K562 (cell line): Measurements from ENCODE around the gene MUC5B. TPM values are rescaled to one million over a fixed set of nuclear protein-coding genes. Genes with fewer than 3 reads are reported as not detected.

Experiments
- CBFA2T2 ChIP-seq: fragments of 450-650 bp; conservative IDR thresholded peaks from 2 replicates; pipeline ENCODE4 v1.6.1; 2017; ENCODE audit warnings: mild to moderate bottlenecking
- EHMT2 ChIP-seq: fragments of 450-650 bp; IDR thresholded peaks from 2 replicates; pipeline ENCODE4 v1.6.1; 2018; ENCODE audit warnings: antibody characterized with exemption
- KHSRP ChIP-seq: fragments of 450-650 bp; IDR thresholded peaks from 2 replicates; pipeline ENCODE4 v1.6.1; 2017
- PHB2 ChIP-seq: fragments of 450-650 bp; IDR thresholded peaks from 2 replicates; pipeline ENCODE4 v1.6.1; 2017; ENCODE audit warnings: low read depth
- TSHZ1 ChIP-seq: fragments of 250-450 bp; sonication (Bioruptor Pico); IDR thresholded peaks from 2 replicates; pipeline ENCODE4 v1.4.0; 2020; ENCODE audit warnings: mild to moderate bottlenecking, moderate library complexity
- ZNF75A ChIP-seq: fragments of 450-650 bp; formaldehyde crosslinking; IDR thresholded peaks from 2 replicates; pipeline ENCODE4 v1.4.0; 2020; ENCODE audit warnings: mild to moderate bottlenecking
- polyA plus RNA-seq, 8 experiments: library from polyadenylated mRNA; depleted of rRNA in 4 of 8; stranded (reverse) in 5 of 8; unstranded in 3 of 8; fragments of >200 nt; fragmentation: Nextera tagmentation in 2 of 8; fragmentation: Illumina TruSeq in 1 of 8; extraction: Ambion mirVana in 2 of 8; extraction: Trizol in 1 of 8; gene quantifications; 2 replicates each; pipeline versions ENCODE4 v1.2.1 to v1.2.3, GENCODE V29; 2011 to 2014; ENCODE audit warnings: inconsistent platforms in 1 of 8, missing spikeins in 1 of 8
- total RNA-seq, 7 experiments: library from RNA; depleted of rRNA in 6 of 7; stranded (reverse); fragments of >200 nt in 6 of 7; fragmentation: Illumina TruSeq in 2 of 7; extraction: Trizol in 2 of 7; gene quantifications; 2 replicates each; pipeline versions ENCODE4 v1.2.1 to v1.2.3, GENCODE V29; 2011 to 2021; ENCODE audit warnings: low replicate concordance in 1 of 7
- TF ChIP-seq, protein P1 (sequence below), 3 experiments: fragments of 200-800 bp in 1 of 3; fragments of 250-450 bp in 1 of 3; fragments of 450-650 bp in 1 of 3; sonication (Bioruptor Pico) in 1 of 3; sonication (Bioruptor generic) in 1 of 3; formaldehyde crosslinking in 1 of 3; IDR thresholded peaks; 2 replicates each; pipeline versions ENCODE4 v1.6.1 to v1.8.0; 2016 to 2022; ENCODE audit warnings: mild to moderate bottlenecking in 2 of 3, missing genetic modification characterization in 2 of 3, missing compliant biosample characterization in 1 of 3, moderate library complexity in 1 of 3

The MUC5B gene
- total and polyA plus RNA-seq, 9 of the 15 experiments (the other 6 are each of a cell fraction or from before 2014, with no cell fraction given), result 0.04 to 0.95 TPM; not detected in 7

DNA sequence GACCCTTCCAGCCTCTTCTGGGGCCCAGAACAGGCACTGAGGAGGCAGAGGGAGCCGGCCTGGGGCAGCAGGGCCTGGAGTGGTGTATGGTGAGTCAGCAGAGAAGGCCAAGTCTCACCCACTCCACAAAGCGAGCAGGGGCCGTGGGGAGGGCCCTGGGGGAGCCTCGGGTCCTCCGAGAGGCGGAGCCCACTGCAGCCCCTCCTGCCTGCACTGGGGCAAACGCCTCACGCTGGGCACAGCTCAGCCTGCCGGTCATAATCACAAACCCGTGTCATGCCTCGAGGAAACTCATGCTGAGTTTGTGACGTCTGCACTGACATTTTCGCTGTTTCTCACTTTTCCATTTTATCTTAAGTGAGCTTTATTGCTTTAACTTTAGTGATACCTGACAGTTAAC is 48.1 kb downstream of the MUC5B start (continued):
- no peak for TF ChIP-seq CBFA2T2
- TF ChIP-seq ZNF75A, result no peak
- no peak for TF ChIP-seq PHB2
- TF ChIP-seq, protein P1, sequence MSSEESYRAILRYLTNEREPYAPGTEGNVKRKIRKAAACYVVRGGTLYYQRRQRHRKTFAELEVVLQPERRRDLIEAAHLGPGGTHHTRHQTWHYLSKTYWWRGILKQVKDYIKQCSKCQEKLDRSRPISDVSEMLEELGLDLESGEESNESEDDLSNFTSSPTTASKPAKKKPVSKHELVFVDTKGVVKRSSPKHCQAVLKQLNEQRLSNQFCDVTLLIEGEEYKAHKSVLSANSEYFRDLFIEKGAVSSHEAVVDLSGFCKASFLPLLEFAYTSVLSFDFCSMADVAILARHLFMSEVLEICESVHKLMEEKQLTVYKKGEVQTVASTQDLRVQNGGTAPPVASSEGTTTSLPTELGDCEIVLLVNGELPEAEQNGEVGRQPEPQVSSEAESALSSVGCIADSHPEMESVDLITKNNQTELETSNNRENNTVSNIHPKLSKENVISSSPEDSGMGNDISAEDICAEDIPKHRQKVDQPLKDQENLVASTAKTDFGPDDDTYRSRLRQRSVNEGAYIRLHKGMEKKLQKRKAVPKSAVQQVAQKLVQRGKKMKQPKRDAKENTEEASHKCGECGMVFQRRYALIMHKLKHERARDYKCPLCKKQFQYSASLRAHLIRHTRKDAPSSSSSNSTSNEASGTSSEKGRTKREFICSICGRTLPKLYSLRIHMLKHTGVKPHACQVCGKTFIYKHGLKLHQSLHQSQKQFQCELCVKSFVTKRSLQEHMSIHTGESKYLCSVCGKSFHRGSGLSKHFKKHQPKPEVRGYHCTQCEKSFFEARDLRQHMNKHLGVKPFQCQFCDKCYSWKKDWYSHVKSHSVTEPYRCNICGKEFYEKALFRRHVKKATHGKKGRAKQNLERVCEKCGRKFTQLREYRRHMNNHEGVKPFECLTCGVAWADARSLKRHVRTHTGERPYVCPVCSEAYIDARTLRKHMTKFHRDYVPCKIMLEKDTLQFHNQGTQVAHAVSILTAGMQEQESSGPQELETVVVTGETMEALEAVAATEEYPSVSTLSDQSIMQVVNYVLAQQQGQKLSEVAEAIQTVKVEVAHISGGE (CRISPR knock-in tag; IDR thresholded peaks at IDR 0.05), result no peak
- TF ChIP-seq KHSRP, result no peak
- no peak for TF ChIP-seq EHMT2
- no peak for TF ChIP-seq TSHZ1 (CRISPR knock-in tag)
